ENCODE measurements around the gene OAS1. TPM values are rescaled to one million over a fixed set of nuclear protein-coding genes. Genes with fewer than 3 reads are reported as not detected.

Gene OAS1
- total and polyA plus RNA-seq, 9 of the 15 experiments (the other 6 are each of a cell fraction or from before 2014, with no cell fraction given) = 0.06 to 0.25 TPM; not detected in 7

GRCh38 chr12:112936264-112936663 lies 29.5 kb downstream of the OAS1 start:
- Histone ChIP-seq H3K36me3 (ENCODE audit: control insufficient read depth, insufficient read depth, low read length) (no peaks in the 10 kb centered on the region), H4K20me1 (replicated peaks; ENCODE audit: control insufficient read depth, insufficient read depth, low read length) (0 out of 2 replicates have a peak, but pooled peaks cover 3% of the 10 kb centered on the region), H3K27me3 (ENCODE audit: control insufficient read depth in 2 of 2, insufficient read depth in 2 of 2, low read length in 2 of 2) (peaks cover 6 to 13% of the 10 kb centered on the region in 2 experiments; a peak in 4 of 5 replicates), H3K27ac (ENCODE audit: extremely low read depth, low read depth, low read length) (no peak overlapping the region), H3K79me2 (ENCODE audit: control insufficient read depth, insufficient read depth, low read length) (no peaks in the 10 kb centered on the region), H3K9me3 (replicated peaks; ENCODE audit: control insufficient read depth, insufficient read depth, low read depth, low read length) (no peaks in the 10 kb centered on the region), H3K4me2 (ENCODE audit: insufficient read depth, low read length) (no peak overlapping the region), H3K9me1 (ENCODE audit: control insufficient read depth, insufficient read depth, low read length) (no peaks in the 10 kb centered on the region), H3K4me3 (no peak overlapping the region), H3K4me1 (replicated peaks in 1 of 2; ENCODE audit: control insufficient read depth in 2 of 2, insufficient read depth in 2 of 2, low read length in 2 of 2) (peaks cover 4 to 7% of the 10 kb centered on the region in 2 experiments; a peak in 4 of 5 replicates), H3K9ac (ENCODE audit: insufficient read depth in 1 of 2, low read depth in 2 of 2, low read length in 2 of 2) (no peak overlapping the region), H2AFZ (ENCODE audit: low read depth, low read length) (no peak overlapping the region)
- ChIA-PET CTCF (ENCODE audit: low intra/inter-chr PET ratio) (no interaction called here), POLR2A (no interaction called here)
- intact Hi-C loops (cut with micrococcal nuclease) = no loop called here
- BruUV-seq (replicated peaks) = no TSS peak
- in situ Hi-C loops (cut with MboI) = no loop called here
- FAIRE-seq (no peak), ATAC-seq (no peak), DNase-seq (ENCODE audit: extremely low read depth in 1 of 4, low spot score in 3 of 4) (no peak)
- TF ChIP-seq KAT2B (IDR thresholded peaks at IDR 0.05; ENCODE audit: low read depth, low read length) (no peak), ZNF311 (CRISPR knock-in tag; IDR thresholded peaks at IDR 0.05) (no peak), TCF3 (CRISPR knock-in tag; IDR thresholded peaks at IDR 0.05) (no peak), CBFB (CRISPR knock-in tag; IDR thresholded peaks at IDR 0.05) (no peak), ZC3H8 (IDR thresholded peaks at IDR 0.05) (no peak), PTRF (tag; IDR thresholded peaks at IDR 0.05) (no peak), THAP12 (CRISPR knock-in tag; IDR thresholded peaks at IDR 0.05) (no peak), RCOR1 (IDR thresholded peaks at IDR 0.05; ENCODE audit: borderline replicate concordance in 1 of 2, low read depth in 2 of 2, low read length in 2 of 2) (no peak), CCNT2 (IDR thresholded peaks at IDR 0.05; ENCODE audit: borderline replicate concordance, extremely low read depth, insufficient read length, low read depth, low read length) (no peak), ESRRB (CRISPR knock-in tag; IDR thresholded peaks at IDR 0.05; ENCODE audit: borderline replicate concordance) (no peak)
- 0% methylated on average over 1 of the region's 1 CpG for WGBS (ENCODE audit: insufficient coverage, low coverage, missing lambda C conversion rate)
